K562 (cell line): ENCODE data around the gene CCDC17. TPM values are rescaled to one million over a fixed set of nuclear protein-coding genes. Genes with fewer than 3 reads are reported as not detected.

Experiments
- ATF1 ChIP-seq, 2 experiments: fragments of 450-650 bp in 1 of 2; IDR thresholded peaks; 2 replicates each; pipeline ENCODE4 v1.6.1; 2016; ENCODE audit warnings: missing compliant biosample characterization in 1 of 2, missing genetic modification characterization in 1 of 2
- BRD9 ChIP-seq: fragments of 450-650 bp; IDR thresholded peaks from 2 replicates; pipeline ENCODE4 v1.6.1; 2018; ENCODE audit warnings: low read depth; ENCODE audit not compliant: partially characterized antibody
- MAZ ChIP-seq, 2 experiments: fragments of 450-650 bp in 1 of 2; sonication (generic) in 1 of 2; formaldehyde crosslinking; IDR thresholded peaks in 1 of 2; conservative IDR thresholded peaks in 1 of 2; 2 replicates each; pipeline versions ENCODE4 v1.4.0 to v1.5.0; 2020; ENCODE audit warnings: mild to moderate bottlenecking in 1 of 2, missing genetic modification reagents in 1 of 2
- NONO ChIP-seq, 2 experiments: fragments of 200-400 bp in 1 of 2; fragments of 450-650 bp in 1 of 2; formaldehyde crosslinking in 1 of 2; IDR thresholded peaks; 2 replicates each; pipeline ENCODE4 v1.6.1; 2017; ENCODE audit warnings: low read depth in 2 of 2, mild to moderate bottlenecking in 2 of 2, moderate library complexity in 2 of 2, low read length in 1 of 2
- SAFB ChIP-seq: fragments of 200-400 bp; formaldehyde crosslinking; IDR thresholded peaks from 2 replicates; pipeline ENCODE4 v1.6.1; 2017; ENCODE audit warnings: low read depth, low read length, borderline replicate concordance
- TARDBP ChIP-seq: fragments of 450-650 bp; IDR thresholded peaks from 2 replicates; pipeline ENCODE4 v1.6.1; 2016
- XRCC5 ChIP-seq: fragments of 200-400 bp; formaldehyde crosslinking; IDR thresholded peaks from 2 replicates; pipeline ENCODE4 v1.6.1; 2017; ENCODE audit warnings: low read depth, mild to moderate bottlenecking, low read length
- ZNF644 ChIP-seq: fragments of 200-800 bp; sonication (Bioruptor generic); IDR thresholded peaks from 2 replicates; pipeline ENCODE4 v1.6.1; 2016; ENCODE audit warnings: low read depth, missing genetic modification characterization, missing compliant biosample characterization
- ZNF830 ChIP-seq: fragments of 250-450 bp; sonication (Bioruptor Pico); IDR thresholded peaks from 2 replicates; pipeline ENCODE4 v1.5.0; 2021; ENCODE audit warnings: mild to moderate bottlenecking
- polyA plus RNA-seq, 8 experiments: library from polyadenylated mRNA; depleted of rRNA in 4 of 8; stranded (reverse) in 5 of 8; unstranded in 3 of 8; fragments of >200 nt; fragmentation: Nextera tagmentation in 2 of 8; fragmentation: Illumina TruSeq in 1 of 8; extraction: Ambion mirVana in 2 of 8; extraction: Trizol in 1 of 8; gene quantifications; 2 replicates each; pipeline versions ENCODE4 v1.2.1 to v1.2.3, GENCODE V29; 2011 to 2014; ENCODE audit warnings: inconsistent platforms in 1 of 8, missing spikeins in 1 of 8
- total RNA-seq, 7 experiments: library from RNA; depleted of rRNA in 6 of 7; stranded (reverse); fragments of >200 nt in 6 of 7; fragmentation: Illumina TruSeq in 2 of 7; extraction: Trizol in 2 of 7; gene quantifications; 2 replicates each; pipeline versions ENCODE4 v1.2.1 to v1.2.3, GENCODE V29; 2011 to 2021; ENCODE audit warnings: low replicate concordance in 1 of 7
- TF ChIP-seq, protein P1 (sequence below), 2 experiments: fragments of 450-650 bp in 1 of 2; sonication (generic) in 1 of 2; formaldehyde crosslinking in 1 of 2; IDR thresholded peaks; 2 replicates each; pipeline versions ENCODE4 v1.7.1 to v1.9.0; 2016 to 2022; ENCODE audit warnings: inconsistent platforms in 1 of 2, mild to moderate bottlenecking in 1 of 2, missing genetic modification reagents in 1 of 2
- TF ChIP-seq, protein P2 (sequence below): fragments of 450-650 bp; IDR thresholded peaks from 2 replicates; pipeline ENCODE4 v1.6.1; 2016; ENCODE audit warnings: borderline replicate concordance
- TF ChIP-seq, protein P3 (sequence below): fragments of 450-650 bp; IDR thresholded peaks from 2 replicates; pipeline ENCODE4 v1.6.1; 2016; ENCODE audit warnings: antibody characterized with exemption

Gene CCDC17
- total and polyA plus RNA-seq, 9 of the 15 experiments (the other 6 are each of a cell fraction or from before 2014, with no cell fraction given) = 0.20 to 2.4 (median 0.85) TPM

DNA sequence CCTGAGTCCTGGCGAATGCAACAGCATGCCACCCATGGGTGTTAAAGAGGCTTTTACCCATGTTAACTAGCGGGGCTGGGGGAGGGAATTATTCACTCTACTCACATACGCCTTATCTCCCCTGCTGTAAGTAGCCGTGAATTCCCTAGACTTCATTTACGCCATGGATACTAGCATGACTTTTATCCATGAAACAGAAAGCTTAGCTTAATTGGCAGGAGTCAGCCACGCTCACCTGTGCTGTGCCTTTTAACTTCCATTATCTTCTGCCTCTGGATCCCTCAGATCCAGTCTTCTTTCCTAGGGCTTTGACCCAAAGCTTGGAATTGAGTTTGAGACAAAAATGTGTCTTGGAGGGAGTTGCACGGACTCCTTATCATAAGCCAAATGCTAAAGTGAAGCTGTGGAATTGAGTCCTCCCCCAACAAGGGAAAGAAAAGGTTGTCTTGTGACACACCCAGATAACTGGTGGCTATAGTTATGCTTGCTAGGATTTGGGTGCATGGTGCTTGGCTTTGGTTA lies 49.7 kb downstream of the CCDC17 start (continued):
- TF ChIP-seq BRD9 = peak; percentile 33
- 0 out of 4 replicates have a peak, but pooled peaks of 1 of the 2 experiments have one; percentile 6 for TF ChIP-seq NONO (IDR thresholded peaks at IDR 0.05; ENCODE audit: low read depth in 2 of 2, low read length in 1 of 2)
- TF ChIP-seq, protein P1, sequence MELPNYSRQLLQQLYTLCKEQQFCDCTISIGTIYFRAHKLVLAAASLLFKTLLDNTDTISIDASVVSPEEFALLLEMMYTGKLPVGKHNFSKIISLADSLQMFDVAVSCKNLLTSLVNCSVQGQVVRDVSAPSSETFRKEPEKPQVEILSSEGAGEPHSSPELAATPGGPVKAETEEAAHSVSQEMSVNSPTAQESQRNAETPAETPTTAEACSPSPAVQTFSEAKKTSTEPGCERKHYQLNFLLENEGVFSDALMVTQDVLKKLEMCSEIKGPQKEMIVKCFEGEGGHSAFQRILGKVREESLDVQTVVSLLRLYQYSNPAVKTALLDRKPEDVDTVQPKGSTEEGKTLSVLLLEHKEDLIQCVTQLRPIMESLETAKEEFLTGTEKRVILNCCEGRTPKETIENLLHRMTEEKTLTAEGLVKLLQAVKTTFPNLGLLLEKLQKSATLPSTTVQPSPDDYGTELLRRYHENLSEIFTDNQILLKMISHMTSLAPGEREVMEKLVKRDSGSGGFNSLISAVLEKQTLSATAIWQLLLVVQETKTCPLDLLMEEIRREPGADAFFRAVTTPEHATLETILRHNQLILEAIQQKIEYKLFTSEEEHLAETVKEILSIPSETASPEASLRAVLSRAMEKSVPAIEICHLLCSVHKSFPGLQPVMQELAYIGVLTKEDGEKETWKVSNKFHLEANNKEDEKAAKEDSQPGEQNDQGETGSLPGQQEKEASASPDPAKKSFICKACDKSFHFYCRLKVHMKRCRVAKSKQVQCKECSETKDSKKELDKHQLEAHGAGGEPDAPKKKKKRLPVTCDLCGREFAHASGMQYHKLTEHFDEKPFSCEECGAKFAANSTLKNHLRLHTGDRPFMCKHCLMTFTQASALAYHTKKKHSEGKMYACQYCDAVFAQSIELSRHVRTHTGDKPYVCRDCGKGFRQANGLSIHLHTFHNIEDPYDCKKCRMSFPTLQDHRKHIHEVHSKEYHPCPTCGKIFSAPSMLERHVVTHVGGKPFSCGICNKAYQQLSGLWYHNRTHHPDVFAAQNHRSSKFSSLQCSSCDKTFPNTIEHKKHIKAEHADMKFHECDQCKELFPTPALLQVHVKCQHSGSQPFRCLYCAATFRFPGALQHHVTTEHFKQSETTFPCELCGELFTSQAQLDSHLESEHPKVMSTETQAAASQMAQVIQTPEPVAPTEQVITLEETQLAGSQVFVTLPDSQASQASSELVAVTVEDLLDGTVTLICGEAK (IDR thresholded peaks at IDR 0.05) = 0 out of 2 replicates have a peak, but pooled peaks have one; percentile 16
- TF ChIP-seq, protein P1 (CRISPR knock-in tag; IDR thresholded peaks at IDR 0.05) = no peak
- 0 out of 4 replicates have a peak, but pooled peaks have one; percentile 19 to 46 for TF ChIP-seq MAZ (CRISPR knock-in tag; conservative IDR thresholded peaks at IDR 0.05 in 1 of 2, IDR thresholded peaks at IDR 0.05 in 1 of 2)
- TF ChIP-seq TARDBP = no peak
- no peak for TF ChIP-seq ATF1 (CRISPR knock-in tag; IDR thresholded peaks at IDR 0.05)
- TF ChIP-seq ATF1 (tag; IDR thresholded peaks at IDR 0.05) = peak; percentile 34
- no peak for TF ChIP-seq ZNF830 (CRISPR knock-in tag)
- no peak for TF ChIP-seq ZNF644 (tag)
- TF ChIP-seq, protein P2, sequence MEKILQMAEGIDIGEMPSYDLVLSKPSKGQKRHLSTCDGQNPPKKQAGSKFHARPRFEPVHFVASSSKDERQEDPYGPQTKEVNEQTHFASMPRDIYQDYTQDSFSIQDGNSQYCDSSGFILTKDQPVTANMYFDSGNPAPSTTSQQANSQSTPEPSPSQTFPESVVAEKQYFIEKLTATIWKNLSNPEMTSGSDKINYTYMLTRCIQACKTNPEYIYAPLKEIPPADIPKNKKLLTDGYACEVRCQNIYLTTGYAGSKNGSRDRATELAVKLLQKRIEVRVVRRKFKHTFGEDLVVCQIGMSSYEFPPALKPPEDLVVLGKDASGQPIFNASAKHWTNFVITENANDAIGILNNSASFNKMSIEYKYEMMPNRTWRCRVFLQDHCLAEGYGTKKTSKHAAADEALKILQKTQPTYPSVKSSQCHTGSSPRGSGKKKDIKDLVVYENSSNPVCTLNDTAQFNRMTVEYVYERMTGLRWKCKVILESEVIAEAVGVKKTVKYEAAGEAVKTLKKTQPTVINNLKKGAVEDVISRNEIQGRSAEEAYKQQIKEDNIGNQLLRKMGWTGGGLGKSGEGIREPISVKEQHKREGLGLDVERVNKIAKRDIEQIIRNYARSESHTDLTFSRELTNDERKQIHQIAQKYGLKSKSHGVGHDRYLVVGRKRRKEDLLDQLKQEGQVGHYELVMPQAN = no peak; the same call in 1 of the 2 replicates
- TF ChIP-seq, protein P3, sequence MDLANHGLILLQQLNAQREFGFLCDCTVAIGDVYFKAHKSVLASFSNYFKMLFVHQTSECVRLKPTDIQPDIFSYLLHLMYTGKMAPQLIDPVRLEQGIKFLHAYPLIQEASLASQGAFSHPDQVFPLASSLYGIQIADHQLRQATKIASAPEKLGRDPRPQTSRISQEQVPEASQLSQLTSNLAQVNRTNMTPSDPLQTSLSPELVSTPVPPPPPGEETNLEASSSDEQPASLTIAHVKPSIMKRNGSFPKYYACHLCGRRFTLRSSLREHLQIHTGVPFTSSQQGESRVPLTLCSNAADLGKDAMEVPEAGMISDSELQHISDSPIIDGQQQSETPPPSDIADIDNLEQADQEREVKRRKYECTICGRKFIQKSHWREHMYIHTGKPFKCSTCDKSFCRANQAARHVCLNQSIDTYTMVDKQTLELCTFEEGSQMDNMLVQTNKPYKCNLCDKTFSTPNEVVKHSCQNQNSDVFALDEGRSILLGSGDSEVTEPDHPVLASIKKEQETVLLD = 0 out of 2 replicates have a peak, but pooled peaks have one; percentile 24
- TF ChIP-seq XRCC5 = 0 out of 2 replicates have a peak, but pooled peaks have one; percentile 47
- TF ChIP-seq SAFB = no peak
